Measurements from ENCODE around the gene FGF4. TPM values are rescaled to one million over a fixed set of nuclear protein-coding genes. Genes with fewer than 3 reads are reported as not detected.

The FGF4 gene
- total and polyA plus RNA-seq, 12 donors, result not detected

GRCh38 chr11:69791276-69792180 is 16.4 kb upstream of the FGF4 start:
- no peak for ATAC-seq
- H3K27ac ChIP-seq, result no peak overlapping the region
- WGBS, 2 donors, result 70 to 76% methylated on average over 25 of the region's 25 CpGs

GRCh38 chr11:69788956-69789355 is 13.8 kb upstream of the FGF4 start:
- DNase-seq, result no peak
- intact Hi-C loops (cut with DNase I), result no loop called here
- peaks cover 0 to 33% (median 0%) of the 10 kb centered on the region in 7 donors for H3K27me3 ChIP-seq
- no peaks in the 10 kb centered on the region for H3K4me1 ChIP-seq
- no peak overlapping the region for H3K4me3 ChIP-seq
- 85 to 92% methylated on average over 11 of the region's 11 CpGs for WGBS, 2 donors
- TF ChIP-seq CTCF (IDR thresholded peaks at IDR 0.05), result no peak
- H3K9me3 ChIP-seq, result no peaks in the 10 kb centered on the region
- H3K27ac ChIP-seq, result no peak overlapping the region
- ATAC-seq, result no peak
- H3K36me3 ChIP-seq, result no peaks in the 10 kb centered on the region

More at GRCh38 chr11:69791276-69792180, 16.4 kb upstream of the FGF4 start:
- intact Hi-C loops (cut with DNase I), result loop anchor here in 1 of 10 donors (10.0 kb wide), 1 partner anchor 1077 kb away; no protein-coding TSS in a partner anchor
- no peaks in the 10 kb centered on the region for H3K4me1 ChIP-seq
- H3K4me3 ChIP-seq, result no peak overlapping the region
- DNase-seq, result no peak
- no peak for TF ChIP-seq CTCF (IDR thresholded peaks at IDR 0.05)
- H3K36me3 ChIP-seq, result no peaks in the 10 kb centered on the region
- H3K27me3 ChIP-seq, result peaks cover 0 to 28% (median 0%) of the 10 kb centered on the region in 7 donors
- no peaks in the 10 kb centered on the region for H3K9me3 ChIP-seq

GRCh38 chr11:69787906-69788305 is 12.8 kb upstream of the FGF4 start:
- no peaks in the 10 kb centered on the region for H3K4me1 ChIP-seq
- intact Hi-C loops (cut with DNase I), result no loop called here

GRCh38 chr11:69787457-69787856 is 12.3 kb upstream of the FGF4 start:
- DNase-seq, result no peak

More at GRCh38 chr11:69787906-69788305, 12.8 kb upstream of the FGF4 start:
- DNase-seq (no peak), ATAC-seq (no peak)
- Histone ChIP-seq H3K27me3 (peaks cover 0 to 33% (median 4%) of the 10 kb centered on the region in 7 donors), H3K36me3 (no peaks in the 10 kb centered on the region), H3K27ac (no peak overlapping the region), H3K4me3 (no peak overlapping the region), H3K9me3 (no peaks in the 10 kb centered on the region)
- TF ChIP-seq CTCF (IDR thresholded peaks at IDR 0.05), result no peak
- 86 to 89% methylated on average over 10 of the region's 10 CpGs for WGBS, 2 donors

More at GRCh38 chr11:69787457-69787856, 12.3 kb upstream of the FGF4 start:
- no peak for ATAC-seq
- Histone ChIP-seq H3K27me3 (peaks cover 0 to 37% (median 4%) of the 10 kb centered on the region in 7 donors), H3K4me1 (no peaks in the 10 kb centered on the region), H3K9me3 (no peaks in the 10 kb centered on the region), H3K36me3 (no peaks in the 10 kb centered on the region), H3K27ac (no peak overlapping the region), H3K4me3 (no peak overlapping the region)
- intact Hi-C loops (cut with DNase I), result no loop called here
- TF ChIP-seq CTCF (IDR thresholded peaks at IDR 0.05), result no peak
- 47 to 65% methylated on average over 4 of the region's 4 CpGs for WGBS, 2 donors
